HG03280 (cell line): ENCODE data around the gene CXCL14.

Source experiments
- ATAC-seq: cut with Tn5 transposase; IDR thresholded peaks from one replicate; pipeline ENCODE4 v1.9.1; 2021; ENCODE audit warnings: mild to moderate bottlenecking, moderate library complexity; ENCODE audit not compliant: unreplicated experiment

Gene CXCL14, protein sequence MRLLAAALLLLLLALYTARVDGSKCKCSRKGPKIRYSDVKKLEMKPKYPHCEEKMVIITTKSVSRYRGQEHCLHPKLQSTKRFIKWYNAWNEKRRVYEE

DNA sequence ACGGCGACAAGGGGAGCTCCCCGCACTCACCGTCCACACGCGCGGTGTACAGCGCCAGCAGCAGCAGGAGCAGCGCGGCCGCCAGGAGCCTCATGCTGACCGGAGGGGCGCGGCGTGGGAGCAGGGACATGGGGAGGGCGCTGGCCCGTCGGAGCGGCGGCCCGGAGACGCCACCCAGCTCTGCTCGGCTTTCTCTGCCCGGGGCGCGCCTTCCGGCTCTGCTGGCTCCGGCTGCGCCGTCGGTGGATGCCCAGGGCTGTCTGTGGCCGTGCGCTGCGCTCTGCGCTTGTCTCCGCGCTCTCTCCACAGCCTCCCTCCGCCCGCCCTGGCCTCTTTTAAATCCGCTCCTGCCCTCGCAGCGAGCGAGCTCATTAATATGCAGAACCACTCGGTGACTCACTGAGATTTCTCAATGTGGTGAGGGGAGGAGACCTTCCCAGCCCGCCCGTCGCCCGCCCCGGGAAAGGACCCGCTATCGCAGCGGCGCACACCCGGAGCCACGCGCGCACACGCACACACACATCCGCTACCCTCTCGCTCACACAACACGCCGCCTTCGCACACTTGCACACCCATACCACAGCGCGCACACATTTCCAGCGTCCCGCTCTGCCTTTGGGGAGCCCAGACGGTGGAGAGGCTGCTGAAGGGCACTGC lies at the start of gene CXCL14:
CXCL14 (minus strand) TSS at position 307 of the 657 bp plus-strand sequence; CDS start at position 94, 213 bp downstream.
- ATAC-seq = no peak

DNA sequence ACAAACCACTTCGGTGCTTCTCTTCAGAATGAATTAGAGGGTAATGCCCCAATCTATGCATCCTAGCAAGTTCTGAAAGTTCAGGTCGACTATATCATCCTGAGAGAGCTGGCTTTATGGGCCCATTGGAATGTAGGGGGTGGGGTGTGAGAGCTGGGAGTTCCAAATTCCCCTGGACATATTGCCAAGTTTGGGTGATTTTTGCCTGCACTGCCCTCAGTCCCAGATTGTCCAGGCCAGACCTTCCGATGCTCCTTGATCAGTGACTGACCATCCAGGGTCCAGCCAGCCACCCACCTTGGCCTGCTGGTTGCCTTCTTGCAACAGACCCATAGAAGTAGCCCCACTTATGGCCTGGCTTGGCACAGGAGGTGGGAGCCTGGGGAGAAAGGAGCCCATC lies 47.8 kb upstream of the CXCL14 start:
- no peak for ATAC-seq

DNA sequence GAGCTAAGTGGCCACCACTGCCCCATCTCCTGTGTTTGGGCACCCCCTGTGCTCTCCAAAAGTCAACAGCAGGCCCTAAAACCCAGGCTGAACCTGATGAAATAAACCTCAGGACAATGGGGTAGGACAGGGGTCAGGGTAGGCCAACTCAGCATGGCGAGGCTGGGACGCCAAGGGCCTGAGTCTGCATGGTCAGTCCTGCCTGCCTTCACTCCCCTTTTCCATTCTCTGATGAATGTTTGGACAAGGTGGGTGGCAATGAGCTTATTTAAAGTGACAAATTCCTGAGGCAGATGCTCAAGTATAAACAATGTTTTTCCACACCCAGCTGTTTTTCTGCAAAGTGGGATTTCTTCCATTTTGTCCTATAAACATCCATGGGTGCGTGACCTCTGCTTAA lies 47.2 kb upstream of the CXCL14 start:
- ATAC-seq = no peak

DNA sequence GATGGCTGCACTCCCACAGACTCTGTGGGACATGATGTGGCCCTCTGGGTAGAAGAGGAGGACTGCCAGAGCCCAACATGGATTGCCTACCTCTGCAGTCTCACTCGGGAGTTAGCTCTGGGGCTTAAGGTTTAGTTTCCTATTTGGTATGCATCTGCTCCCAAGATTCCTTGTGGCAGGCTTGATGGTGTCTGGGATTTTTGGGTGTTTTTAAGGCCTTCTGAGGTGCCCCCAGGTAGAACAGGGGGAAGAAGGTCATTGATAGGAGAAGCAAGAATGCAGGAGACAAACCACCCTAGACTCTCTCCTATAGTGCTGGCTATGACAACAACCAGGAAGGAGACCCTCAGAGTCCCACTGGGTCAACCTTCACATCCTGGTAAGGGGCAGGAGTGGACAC lies 46.7 kb upstream of the CXCL14 start:
- no peak for ATAC-seq

DNA sequence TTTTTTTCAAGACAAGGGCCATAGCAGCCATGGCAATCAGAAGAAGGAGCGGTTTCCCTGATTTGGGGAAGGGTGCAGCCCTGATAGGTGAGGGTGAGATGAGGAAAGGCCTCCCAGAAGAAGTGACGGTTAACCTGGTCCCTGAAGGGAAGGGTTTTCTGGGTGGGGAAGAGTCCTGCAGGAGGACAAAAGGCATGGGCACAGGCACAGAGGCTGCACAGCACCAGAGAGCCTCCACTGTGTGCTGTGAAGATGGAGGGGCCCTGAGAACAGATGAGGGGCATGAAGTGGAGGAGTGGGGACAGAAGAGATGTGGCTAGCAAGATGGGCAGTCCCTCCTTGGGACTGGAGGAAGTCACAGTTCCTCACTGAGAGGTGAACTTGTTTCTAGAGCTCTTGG lies 46.3 kb upstream of the CXCL14 start:
- no peak for ATAC-seq

DNA sequence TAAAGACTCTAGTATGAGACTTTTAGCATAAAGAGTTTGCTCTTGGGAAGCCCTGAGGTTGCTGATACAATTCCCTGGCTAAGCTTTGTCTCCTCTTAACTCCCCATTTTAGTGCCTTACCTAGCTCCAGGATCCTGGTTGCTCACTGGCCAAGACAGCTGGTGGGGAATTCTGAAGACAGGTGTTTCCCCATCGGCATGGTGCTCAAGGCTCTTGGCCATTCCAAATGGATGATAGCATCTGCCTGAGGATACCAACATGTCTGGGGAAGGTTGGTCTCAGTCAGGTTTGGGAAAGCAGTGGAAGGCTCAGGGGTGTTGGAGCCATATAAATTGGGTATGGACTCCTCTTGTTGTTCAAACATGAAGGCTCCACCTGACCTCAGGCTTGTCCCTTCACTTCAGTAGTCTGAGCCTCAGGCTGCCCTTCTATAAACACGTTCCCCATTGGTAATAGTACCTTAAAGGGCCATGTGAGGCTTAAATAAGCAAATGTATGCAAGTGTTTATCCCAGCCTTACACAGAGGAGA lies 44.5 kb upstream of the CXCL14 start:
- no peak for ATAC-seq

DNA sequence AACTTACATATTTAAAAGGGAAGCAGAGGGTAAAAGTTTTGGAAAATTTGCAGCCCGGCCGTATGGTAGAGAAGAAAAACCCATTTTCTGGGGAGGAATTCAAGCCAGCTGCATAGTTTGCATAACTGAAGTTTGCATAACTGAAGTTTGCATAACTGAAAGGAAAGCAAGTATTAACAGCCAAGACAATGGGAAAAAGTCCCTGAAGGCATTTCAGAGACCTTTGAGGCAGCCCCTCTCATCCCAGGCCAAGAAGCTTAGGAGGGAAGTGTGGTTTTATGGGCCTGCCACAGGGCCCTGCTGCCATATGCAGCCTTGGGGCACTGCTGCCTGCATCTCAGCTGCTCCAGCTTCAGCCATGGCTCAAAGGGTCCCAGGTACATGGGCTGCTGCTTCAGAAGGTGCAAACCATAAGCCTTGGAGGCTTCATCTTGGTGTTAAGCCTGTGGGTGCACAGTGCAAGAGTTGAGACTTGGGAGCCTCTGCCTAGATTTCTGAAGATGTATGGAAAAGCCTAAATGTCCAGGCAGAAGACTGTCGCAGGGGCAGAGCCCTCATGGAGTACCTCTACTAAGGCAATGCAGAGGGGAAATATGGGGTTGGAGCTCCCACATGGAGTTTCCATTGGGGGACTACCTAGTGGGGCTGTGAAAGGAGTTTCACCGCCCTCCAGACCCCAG lies 36.9 kb upstream of the CXCL14 start:
- no peak for ATAC-seq

DNA sequence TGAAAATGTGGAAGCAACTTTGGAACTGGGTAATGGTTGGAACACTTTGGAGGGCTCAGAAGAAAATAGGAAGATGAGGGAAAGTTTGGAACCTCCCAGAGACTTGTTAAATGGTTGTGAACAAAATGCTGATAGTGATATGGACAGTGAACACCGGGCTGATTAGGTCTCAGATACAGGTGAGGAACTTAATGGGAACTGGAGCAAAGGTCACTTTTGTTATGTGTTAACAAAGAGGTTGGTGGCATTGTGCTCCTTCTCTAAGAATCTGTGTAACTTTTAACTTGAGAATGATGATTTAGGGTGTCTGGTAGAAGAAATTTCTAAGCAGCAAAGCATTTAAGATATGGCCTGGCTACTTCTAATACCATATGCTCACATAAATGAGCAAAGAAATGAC lies 36.4 kb upstream of the CXCL14 start:
- no peak for ATAC-seq

DNA sequence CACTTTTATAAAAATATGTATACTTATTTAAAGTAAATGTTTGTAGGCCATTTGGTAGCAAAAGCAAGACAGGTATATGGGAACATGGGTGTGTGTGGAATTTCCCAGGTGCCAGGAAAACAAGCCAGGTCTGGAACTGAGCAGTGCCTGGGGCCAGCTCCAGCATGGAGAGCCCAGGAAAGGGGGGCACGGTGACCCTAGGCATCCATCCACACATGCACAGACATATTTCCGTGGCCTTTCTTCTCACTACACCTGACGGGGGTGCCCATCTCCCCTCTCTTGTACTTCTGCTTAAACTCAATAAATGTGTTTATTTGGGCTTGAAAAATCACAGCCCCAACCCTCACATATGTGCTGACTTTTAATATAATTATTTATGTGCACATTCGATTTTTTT lies 31.2 kb upstream of the CXCL14 start:
- no peak for ATAC-seq

DNA sequence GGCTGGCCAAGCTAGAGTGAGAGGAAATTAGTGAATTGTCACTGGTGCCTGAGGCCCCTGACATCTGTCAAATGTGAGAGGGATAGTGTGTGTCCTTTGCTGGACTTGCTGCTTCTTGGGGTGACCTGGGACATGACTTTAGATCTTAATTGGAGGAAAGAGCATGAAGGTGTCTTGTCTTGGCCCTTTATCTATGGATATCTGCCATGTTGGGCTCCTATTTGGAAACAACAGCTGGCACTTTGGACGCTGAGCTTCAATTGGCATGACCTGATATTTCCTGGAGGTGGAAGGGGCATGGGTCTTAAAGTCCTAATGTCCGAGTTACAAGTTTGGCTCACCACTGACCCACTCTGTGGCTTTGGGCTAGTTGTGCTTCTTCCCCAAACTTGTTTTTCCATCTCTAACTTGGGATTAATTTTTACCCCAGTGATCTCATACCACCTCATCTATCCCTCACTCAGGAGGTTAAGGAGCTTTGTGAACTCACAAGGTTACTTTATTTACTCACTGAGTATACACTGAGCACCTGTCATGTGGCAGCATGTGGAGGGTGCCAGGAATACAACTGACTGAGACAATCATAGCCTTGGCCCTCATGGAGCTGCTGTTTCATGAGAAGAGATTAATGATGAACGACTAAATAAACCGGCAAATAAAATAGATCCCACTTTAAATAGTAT lies 30.1 kb upstream of the CXCL14 start:
- no peak for ATAC-seq

DNA sequence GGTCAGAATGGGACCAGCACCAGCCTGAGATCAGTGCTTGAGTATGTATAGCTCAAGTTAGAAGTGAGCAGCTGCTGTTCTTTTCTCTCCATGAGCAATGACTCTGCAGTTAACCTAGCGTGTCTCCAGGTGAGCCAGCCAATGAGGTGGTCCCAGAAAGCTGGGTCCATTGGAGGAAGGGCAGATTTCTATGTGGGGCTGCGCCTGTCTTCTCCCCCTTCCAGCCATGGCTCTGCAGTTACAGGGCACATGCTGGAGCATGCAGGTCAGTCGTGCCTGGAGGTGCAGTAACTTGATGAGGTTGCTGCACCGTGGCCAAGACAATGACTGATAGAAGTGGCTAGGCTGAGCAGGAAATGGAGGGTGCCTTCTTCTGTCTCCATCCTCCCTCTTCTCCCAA lies 29.6 kb upstream of the CXCL14 start:
- no peak for ATAC-seq

DNA sequence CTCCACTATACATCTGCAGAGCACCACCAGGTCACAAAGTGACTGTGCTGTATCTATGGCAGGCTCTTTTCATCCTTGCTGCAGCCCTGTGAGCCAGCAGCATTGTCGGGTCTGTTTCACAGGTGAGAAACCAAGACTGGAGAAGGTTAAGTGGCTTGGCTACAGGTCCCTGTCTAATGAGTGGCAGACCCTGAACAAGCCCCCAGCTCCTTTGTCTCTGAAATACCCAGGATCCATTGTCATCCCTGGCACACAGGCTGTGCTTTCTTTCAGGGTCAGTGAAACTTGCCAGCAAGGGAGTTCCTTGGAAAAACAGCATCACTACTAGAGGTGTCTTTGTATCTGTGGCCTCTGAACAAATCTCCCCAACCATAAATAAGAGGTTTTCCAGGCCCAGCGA lies 27.6 kb upstream of the CXCL14 start:
- no peak for ATAC-seq

DNA sequence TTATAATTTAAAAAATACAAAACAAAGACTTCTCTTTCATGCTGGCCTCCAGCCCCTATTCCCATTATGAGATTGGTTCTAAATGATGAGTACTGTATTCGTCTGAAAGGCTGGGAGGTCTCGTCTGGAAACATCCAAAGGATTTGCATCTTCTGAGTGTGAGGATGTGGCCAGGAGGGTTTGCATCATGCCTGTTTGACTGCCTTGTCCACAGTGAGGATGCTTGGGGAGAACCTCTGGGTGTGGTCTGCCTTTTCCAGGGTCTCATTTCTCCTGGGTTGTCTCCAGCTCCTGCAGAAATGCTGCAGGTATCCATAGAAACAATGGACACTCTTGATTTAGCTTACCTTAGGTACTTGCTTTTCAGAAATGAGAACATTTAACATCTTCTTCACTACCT lies 26.4 kb upstream of the CXCL14 start:
- ATAC-seq = no peak

DNA sequence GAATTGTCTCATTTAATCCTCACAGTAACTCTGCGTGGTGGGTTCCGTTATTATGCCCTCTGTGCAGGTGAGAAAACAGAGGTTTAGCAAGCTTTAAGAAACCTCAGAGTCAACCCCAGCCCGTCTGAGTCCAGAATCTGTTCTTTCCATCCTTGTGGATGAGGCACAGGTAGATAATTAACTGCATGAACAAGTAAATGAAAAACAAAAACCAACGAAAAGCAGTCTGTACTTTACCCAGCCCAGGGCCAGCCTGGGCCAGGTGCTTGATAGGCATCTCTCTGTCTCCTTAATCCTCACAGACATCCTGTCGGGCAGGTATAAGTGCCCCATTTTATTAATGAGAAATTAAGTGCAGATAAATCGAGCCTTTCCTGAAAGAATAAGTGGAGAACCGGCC lies 25.3 kb upstream of the CXCL14 start:
- no peak for ATAC-seq

DNA sequence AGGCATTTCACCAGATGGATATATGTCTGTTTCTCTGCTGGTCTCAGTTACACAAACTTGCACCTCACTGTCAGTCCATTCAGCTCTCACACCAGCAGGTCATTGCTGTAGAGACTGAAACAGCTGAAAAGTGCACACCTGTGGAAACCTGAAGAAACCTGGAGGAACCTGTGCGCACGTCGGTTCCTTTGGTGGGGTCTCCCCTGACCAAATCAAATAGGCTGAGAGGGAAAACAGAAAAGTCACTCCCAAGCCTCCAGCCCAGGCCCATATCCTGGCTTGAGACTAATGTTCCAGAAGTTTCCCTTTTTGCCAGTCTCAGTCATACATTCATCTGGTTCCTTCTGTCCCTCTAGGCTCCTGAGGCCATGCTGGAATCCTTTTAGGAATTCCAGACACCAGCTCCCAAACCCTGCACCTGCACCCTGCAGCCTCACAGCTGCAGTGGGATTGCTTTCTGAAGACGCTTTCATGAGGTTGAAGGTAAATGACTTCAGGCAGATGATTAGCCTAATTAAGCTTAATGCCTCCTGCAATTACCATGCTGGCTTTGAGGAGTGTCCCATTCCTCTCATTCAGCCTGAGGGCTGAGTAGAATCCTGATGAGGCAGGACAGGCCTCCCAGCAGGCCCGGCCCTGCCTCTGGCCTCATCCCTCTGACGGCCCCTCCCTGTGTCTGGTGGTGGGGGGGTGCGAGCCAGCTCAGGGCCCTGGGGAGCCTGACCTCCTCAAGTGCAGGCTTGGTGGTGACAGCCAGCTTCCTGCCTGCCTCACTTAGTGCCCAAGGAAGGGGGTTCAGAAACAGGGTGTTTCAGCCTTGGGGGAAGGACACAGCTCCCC lies 24.3 kb upstream of the CXCL14 start:
- no peak for ATAC-seq

DNA sequence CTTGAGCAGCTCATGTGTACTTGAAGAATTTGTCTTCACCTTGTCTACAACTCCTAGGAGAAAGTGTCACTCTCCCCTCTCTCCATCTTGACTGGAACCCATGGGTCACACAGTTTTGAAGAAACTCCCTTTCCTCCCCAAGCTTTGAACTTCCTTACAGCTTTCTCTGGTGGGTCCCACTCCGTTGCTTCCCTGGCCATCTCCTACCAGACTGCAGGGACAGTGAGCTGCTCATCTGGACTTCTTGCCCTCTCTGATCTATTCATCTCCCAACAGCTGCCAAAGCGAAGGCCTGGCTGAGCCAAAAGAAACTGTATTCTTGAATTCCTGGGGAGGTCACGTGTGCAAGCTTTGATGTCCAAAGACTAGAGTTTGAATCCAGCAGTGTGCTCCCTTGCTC lies 22.7 kb upstream of the CXCL14 start:
- no peak for ATAC-seq

DNA sequence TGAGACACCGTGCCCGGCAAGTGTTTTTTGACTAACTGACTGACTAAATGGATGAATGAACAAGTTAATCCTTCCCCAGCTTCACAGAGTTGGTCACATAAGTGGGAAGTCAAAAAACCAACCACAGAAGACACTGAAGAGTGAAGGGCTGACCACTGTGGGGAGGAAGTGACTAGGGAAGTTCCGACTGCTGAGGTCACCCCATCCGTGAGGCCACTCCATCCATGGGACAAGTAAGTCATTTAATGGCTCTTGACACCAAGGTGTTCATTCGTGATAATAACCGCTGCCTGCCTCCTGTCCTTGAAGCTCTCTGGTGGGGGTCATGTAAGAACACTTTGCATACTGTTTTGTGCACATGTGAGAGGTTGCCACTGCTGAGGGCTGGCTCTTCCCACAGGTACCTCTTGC lies 22.2 kb upstream of the CXCL14 start:
- no peak for ATAC-seq

DNA sequence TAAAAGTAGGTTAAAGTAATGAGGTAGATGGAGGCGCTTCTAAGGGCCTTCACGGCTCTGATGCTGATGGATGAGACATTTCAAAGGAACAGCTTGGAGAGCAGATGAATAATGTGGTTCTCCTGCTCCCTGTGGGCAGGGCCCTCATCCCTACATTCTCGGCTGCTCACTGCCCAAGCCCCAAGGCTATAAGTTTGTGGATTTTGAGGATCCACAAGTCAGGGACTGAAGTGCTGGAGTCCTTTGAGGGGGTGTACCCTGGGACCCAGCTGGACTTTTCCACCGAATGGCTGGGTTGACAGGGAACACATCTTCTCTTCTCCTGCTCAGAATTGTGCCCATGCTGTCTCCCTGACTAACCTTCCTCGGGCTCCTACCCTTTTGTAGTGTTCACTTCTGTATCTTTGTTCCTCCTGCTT lies 21.4 kb upstream of the CXCL14 start:
- no peak for ATAC-seq

DNA sequence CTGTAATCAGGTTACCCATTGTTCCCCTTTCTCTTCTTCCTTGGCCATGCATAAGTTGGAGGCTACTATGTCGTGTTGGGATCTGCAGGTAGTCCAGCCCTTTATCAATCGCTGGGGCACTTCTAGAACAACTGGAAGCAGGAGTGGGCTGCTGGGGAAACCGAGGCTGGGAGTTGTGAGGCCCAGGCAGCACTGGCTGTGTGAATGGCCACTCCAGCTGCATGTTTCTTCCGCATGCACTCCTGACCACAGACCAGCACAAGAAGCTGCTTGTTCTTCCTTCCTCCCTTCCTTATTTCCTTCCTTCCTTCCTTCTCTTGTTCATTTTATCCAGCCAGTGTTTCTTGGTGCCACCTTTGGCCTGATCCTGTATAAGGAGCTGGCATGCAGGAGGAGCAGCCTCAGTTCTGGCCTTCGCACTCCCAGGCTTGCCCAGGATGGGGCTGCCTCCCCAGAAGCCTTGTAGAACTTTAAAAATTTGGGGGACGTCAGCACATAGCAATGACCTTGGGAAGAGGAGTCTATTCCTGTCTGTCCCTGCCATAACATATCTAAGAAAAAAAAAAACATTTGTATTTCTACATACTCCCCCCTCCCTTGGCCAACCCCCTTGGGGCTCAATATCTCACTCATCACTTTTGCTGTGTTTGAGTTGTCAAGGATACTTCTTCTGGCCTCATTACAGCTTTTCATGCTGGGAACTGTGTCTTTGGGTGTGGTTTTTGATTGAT lies 20.8 kb upstream of the CXCL14 start:
- no peak for ATAC-seq

DNA sequence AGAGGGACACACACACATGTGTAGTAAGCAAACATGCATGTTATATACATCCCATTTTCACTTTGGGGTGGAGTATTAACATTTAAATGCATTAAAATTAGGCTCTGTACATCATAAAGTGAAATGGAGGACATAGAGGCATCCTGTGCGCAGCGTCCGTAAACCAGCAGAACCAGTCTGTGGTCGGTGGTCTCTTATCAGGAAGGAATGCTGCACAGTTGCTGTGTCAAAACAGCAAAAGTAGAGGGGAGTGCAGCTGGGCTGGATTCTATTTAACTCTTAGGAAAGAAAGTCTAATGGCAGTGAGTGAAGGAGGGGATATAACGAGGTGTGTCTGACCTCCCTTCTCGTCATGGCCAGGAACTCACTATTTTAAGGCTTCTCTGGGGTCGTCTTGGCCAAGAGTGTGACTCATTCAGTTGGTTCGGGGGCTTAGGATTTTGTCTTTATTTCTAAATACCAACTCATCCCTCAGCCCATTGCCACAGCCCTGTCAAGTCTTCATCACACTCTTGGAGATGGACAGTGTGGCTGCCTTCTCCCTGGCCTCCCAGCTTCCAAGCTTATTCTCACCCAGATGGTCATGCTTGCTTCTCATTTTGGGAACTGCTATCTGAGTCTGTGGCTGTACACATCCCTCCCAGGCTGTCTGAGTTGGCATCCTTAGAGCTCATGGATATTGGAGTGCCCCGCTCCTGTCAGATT lies 20.1 kb upstream of the CXCL14 start:
- ATAC-seq = no peak
